ENCODE data around the gene INKA1. TPM values are rescaled to one million over a fixed set of nuclear protein-coding genes. Genes with fewer than 3 reads are reported as not detected.
A peak's percentile ranks its signal among the peaks of the same experiment; 100 is the strongest.
"Not testable (repeated sequence)": the region's sequence is repeated elsewhere in the genome, so short reads cannot be mapped to it uniquely, and the experiment has no call there.

The INKA1 gene
- polyA plus RNA-seq, 3 donors: 9.6 to 16.9 (median 10.0) TPM

- peak in 5 of 11 donors; percentile 58 to 72 (median 63) for DNase-seq (ENCODE audit: extremely low read depth in 1 of 11, low read depth in 9 of 11, low spot score in 4 of 11)
Observed at GRCh38 chr3:49803465-49804140, 542 bp downstream of the INKA1 start.

GRCh38 chr3:49804141-49805041 lies 1.3 kb downstream of the INKA1 start:
- DNase-seq (ENCODE audit: extremely low read depth in 1 of 11, low read depth in 9 of 11, low spot score in 4 of 11): no peak

GRCh38 chr3:49805367-49805782 lies 2.3 kb downstream of the INKA1 start:
- DNase-seq (ENCODE audit: extremely low read depth in 1 of 11, low read depth in 9 of 11, low spot score in 4 of 11): peak in 7 of 11 donors; percentile 65 to 90 (median 83)

- peak in 8 of 11 donors; percentile 72 to 88 (median 81) for DNase-seq (ENCODE audit: extremely low read depth in 1 of 11, low read depth in 9 of 11, low spot score in 4 of 11)
Observed at GRCh38 chr3:49805897-49806701, 3.0 kb downstream of the INKA1 start.

- no peak for DNase-seq (ENCODE audit: extremely low read depth in 1 of 11, low read depth in 9 of 11, low spot score in 4 of 11)
Observed at GRCh38 chr3:49806850-49807249, 3.8 kb downstream of the INKA1 start.

GRCh38 chr3:49807431-49808114 lies 4.5 kb downstream of the INKA1 start:
- peak in 5 of 11 donors; percentile 54 to 70 (median 60) for DNase-seq (ENCODE audit: extremely low read depth in 1 of 11, low read depth in 9 of 11, low spot score in 4 of 11)

- DNase-seq (ENCODE audit: extremely low read depth in 1 of 11, low read depth in 9 of 11, low spot score in 4 of 11): no peak
Observed at GRCh38 chr3:49812916-49813496, 9.9 kb downstream of the INKA1 start.

- peak in 6 of 11 donors; percentile 45 to 68 (median 50) for DNase-seq (ENCODE audit: extremely low read depth in 1 of 11, low read depth in 9 of 11, low spot score in 4 of 11)
Observed at GRCh38 chr3:49813497-49814174, 10.6 kb downstream of the INKA1 start, which contains the start of gene UBA7. TSS of gene UBA7 (minus strand) at chr3:49813953. CDS start at chr3:49813787, 166 bp downstream.

- DNase-seq (ENCODE audit: extremely low read depth in 1 of 11, low read depth in 9 of 11, low spot score in 4 of 11): not testable (repeated sequence)
Observed at GRCh38 chr3:49823131-49823530, 20.1 kb downstream of the INKA1 start.

GRCh38 chr3:49826016-49826415 lies 23.0 kb downstream of the INKA1 start:
- no peak for DNase-seq (ENCODE audit: extremely low read depth in 1 of 11, low read depth in 9 of 11, low spot score in 4 of 11)

- DNase-seq (ENCODE audit: extremely low read depth in 1 of 11, low read depth in 9 of 11, low spot score in 4 of 11): no peak
Observed at GRCh38 chr3:49831341-49831740, 28.3 kb downstream of the INKA1 start.

- peak; percentile 47 to 77 (median 62) for DNase-seq (ENCODE audit: extremely low read depth in 1 of 11, low read depth in 9 of 11, low spot score in 4 of 11)
Observed at GRCh38 chr3:49839193-49839809, 36.2 kb downstream of the INKA1 start.

- DNase-seq (ENCODE audit: extremely low read depth in 1 of 11, low read depth in 9 of 11, low spot score in 4 of 11): no peak
Observed at GRCh38 chr3:49840388-49840787, 37.3 kb downstream of the INKA1 start.

- DNase-seq (ENCODE audit: extremely low read depth in 1 of 11, low read depth in 9 of 11, low spot score in 4 of 11): peak in 1 of 11 donors; percentile 3
Observed at GRCh38 chr3:49841126-49841696, 38.1 kb downstream of the INKA1 start.

- no peak for DNase-seq (ENCODE audit: extremely low read depth in 1 of 11, low read depth in 9 of 11, low spot score in 4 of 11)
Observed at GRCh38 chr3:49841806-49842205, 38.7 kb downstream of the INKA1 start.

- DNase-seq (ENCODE audit: extremely low read depth in 1 of 11, low read depth in 9 of 11, low spot score in 4 of 11): no peak
Observed at GRCh38 chr3:49842843-49843517, 39.9 kb downstream of the INKA1 start.

All from renal cortex interstitium (tissue), 11 donors.